Activated B cell treated with CpG ODN at 0.5 μM for 24 hours (primary cell): ENCODE measurements around the gene TRIM33. TPM values are rescaled to one million over a fixed set of nuclear protein-coding genes. Genes with fewer than 3 reads are reported as not detected.
"Not testable (repeated sequence)": the region's sequence is repeated elsewhere in the genome, so short reads cannot be mapped to it uniquely, and the experiment has no call there.

ENCODE experiments used
- ATAC-seq: fragments of 200-7000 bp; cut with Tn5 transposase; one replicate; pipeline ENCODE4 v1.10.0; 2021; ENCODE audit warnings: low read depth, mild to moderate bottlenecking, moderate library complexity
- CTCF ChIA-PET: fragments of 350-600 bp; sonication (Branson Sonifier 250); formaldehyde crosslinking; loops from one replicate; lab custom pipeline; 2021; ENCODE audit warnings: antibody characterized with exemption; lab: Charles Lee
- POLR2A ChIA-PET: fragments of 350-600 bp; sonication (Branson Sonifier 250); formaldehyde crosslinking; loops from one replicate; lab custom pipeline; 2021; ENCODE audit warnings: antibody characterized with exemption; lab: Charles Lee
- DNase-seq: peaks from one replicate; pipeline ENCODE4 v3.0.0; 2022
- H3K27ac Mint-ChIP-seq: one replicate; pipeline ENCODE4 v1.8.0; 2020; ENCODE audit warnings: mixed read lengths
- H3K27me3 Mint-ChIP-seq: one replicate; pipeline ENCODE4 v1.8.0; 2021; ENCODE audit warnings: mixed read lengths
- H3K36me3 Mint-ChIP-seq: one replicate; pipeline ENCODE4 v1.8.0; 2021; ENCODE audit warnings: low read depth, mixed read lengths
- H3K4me1 Mint-ChIP-seq: one replicate; pipeline ENCODE4 v1.8.0; 2021; ENCODE audit warnings: mixed read lengths
- H3K4me3 Mint-ChIP-seq: one replicate; pipeline ENCODE4 v1.8.0; 2020; ENCODE audit warnings: mild to moderate bottlenecking, mixed read lengths
- H3K9me3 Mint-ChIP-seq: one replicate; pipeline ENCODE4 v1.8.0; 2020; ENCODE audit warnings: mixed read lengths
- intact Hi-C: fragments of 100-400 bp; cut with micrococcal nuclease; formaldehyde crosslinking; loops from one replicate; pipeline ENCODE4 v1.15.1; 2024
- total RNA-seq: library from RNA; stranded (reverse); gene quantifications from 2 replicates; pipeline ENCODE4 v1.2.3, GENCODE V29; 2022
- TF ChIP-seq, protein P1 (sequence below): fragments of 200-600 bp; IDR thresholded peaks from one replicate; pipeline ENCODE4 v1.8.0; 2022; ENCODE audit warnings: antibody characterized with exemption, mild to moderate bottlenecking

The TRIM33 gene
- total RNA-seq, 1 donor from 2014 or later, result 41.2 TPM

GRCh38 chr1:114395863-114396262, 115.1 kb downstream of the TRIM33 start:
- no peak overlapping the region for H3K27ac Mint-ChIP-seq
- DNase-seq, result no peak
- H3K27me3 Mint-ChIP-seq, result no peaks in the 10 kb centered on the region
- TF ChIP-seq, protein P1, sequence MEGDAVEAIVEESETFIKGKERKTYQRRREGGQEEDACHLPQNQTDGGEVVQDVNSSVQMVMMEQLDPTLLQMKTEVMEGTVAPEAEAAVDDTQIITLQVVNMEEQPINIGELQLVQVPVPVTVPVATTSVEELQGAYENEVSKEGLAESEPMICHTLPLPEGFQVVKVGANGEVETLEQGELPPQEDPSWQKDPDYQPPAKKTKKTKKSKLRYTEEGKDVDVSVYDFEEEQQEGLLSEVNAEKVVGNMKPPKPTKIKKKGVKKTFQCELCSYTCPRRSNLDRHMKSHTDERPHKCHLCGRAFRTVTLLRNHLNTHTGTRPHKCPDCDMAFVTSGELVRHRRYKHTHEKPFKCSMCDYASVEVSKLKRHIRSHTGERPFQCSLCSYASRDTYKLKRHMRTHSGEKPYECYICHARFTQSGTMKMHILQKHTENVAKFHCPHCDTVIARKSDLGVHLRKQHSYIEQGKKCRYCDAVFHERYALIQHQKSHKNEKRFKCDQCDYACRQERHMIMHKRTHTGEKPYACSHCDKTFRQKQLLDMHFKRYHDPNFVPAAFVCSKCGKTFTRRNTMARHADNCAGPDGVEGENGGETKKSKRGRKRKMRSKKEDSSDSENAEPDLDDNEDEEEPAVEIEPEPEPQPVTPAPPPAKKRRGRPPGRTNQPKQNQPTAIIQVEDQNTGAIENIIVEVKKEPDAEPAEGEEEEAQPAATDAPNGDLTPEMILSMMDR, result no peak
- POLR2A ChIA-PET, result no interaction called here
- intact Hi-C loops, result no loop called here
- no peak overlapping the region for H3K4me3 Mint-ChIP-seq
- ATAC-seq, result no peak
- H3K4me1 Mint-ChIP-seq, result no peaks in the 10 kb centered on the region
- peaks cover 68% of the 10 kb centered on the region for H3K36me3 Mint-ChIP-seq
- no peaks in the 10 kb centered on the region for H3K9me3 Mint-ChIP-seq
- CTCF ChIA-PET, result no interaction called here

- Mint-ChIP-seq H3K27me3 (no peaks in the 10 kb centered on the region), H3K27ac (no peak overlapping the region), H3K36me3 (peaks cover 43% of the 10 kb centered on the region), H3K4me1 (no peaks in the 10 kb centered on the region), H3K4me3 (no peak overlapping the region), H3K9me3 (peaks cover 20% of the 10 kb centered on the region)
- ChIA-PET POLR2A (no interaction called here), CTCF (no interaction called here)
- no peak for DNase-seq
- ATAC-seq, result no peak
- TF ChIP-seq, protein P1, result no peak
- intact Hi-C loops, result no loop called here
These were observed 120.0 kb downstream of the TRIM33 start for GRCh38 chr1:114390960-114391359.

DNA sequence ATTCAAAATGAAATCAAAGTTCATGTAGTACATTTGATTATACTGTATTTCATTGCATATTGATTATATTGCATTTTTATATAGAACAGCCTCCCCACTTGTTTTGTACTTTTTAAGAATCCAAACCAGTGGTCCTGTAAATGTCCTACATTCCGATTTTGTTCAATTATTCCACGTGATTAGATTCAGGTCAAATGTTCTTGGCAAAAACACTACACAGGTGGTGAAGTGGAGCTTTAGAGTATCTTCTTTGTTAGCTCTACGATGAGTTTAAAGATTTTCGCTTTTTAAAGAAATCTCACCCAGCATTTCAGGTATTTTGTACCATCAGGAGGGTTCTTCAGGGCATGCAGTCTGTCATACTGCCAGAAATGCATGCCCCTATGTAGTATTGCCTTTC, 120.6 kb downstream of the TRIM33 start:
- ChIA-PET POLR2A (no interaction called here), CTCF (no interaction called here)
- no peak for ATAC-seq
- Mint-ChIP-seq H3K36me3 (peaks cover 40% of the 10 kb centered on the region), H3K27ac (no peak overlapping the region), H3K9me3 (peaks cover 23% of the 10 kb centered on the region), H3K4me3 (no peak overlapping the region), H3K4me1 (no peaks in the 10 kb centered on the region), H3K27me3 (no peaks in the 10 kb centered on the region)
- DNase-seq, result no peak
- TF ChIP-seq, protein P1, result no peak
- intact Hi-C loops, result no loop called here

DNA sequence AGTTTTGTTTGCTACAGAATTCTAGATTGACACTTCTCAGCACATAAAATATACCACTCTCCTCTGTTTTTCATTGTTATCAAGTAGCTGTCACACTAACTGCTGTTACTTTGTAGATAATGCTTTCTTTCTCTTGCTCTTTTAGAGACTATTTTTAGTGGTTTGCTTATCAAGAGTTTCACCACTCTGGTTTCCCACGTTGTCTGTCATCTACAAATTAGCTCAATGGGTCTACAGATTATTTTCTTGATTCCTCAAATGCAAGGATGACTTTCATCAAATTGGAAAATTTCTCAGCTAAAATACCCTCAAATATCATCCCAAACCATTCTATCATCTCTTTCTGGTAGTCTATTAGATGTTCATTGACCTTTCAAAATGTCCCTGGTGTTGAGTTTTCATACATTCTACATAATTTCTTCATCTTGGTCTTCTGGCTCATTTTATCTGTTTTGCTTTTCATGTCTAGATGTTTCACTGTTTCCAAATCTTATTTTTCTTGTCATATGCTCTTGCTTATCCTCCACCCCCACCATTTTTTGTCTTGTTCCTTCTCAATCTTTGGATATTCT, 122.5 kb downstream of the TRIM33 start:
- POLR2A ChIA-PET, result no interaction called here
- no peak overlapping the region for H3K27ac Mint-ChIP-seq
- no peak overlapping the region for H3K4me3 Mint-ChIP-seq
- H3K27me3 Mint-ChIP-seq, result no peaks in the 10 kb centered on the region
- DNase-seq (no peak), ATAC-seq (no peak)
- CTCF ChIA-PET, result no interaction called here
- peaks cover 31% of the 10 kb centered on the region for H3K9me3 Mint-ChIP-seq
- H3K36me3 Mint-ChIP-seq, result peaks cover 27% of the 10 kb centered on the region
- intact Hi-C loops, result no loop called here
- H3K4me1 Mint-ChIP-seq, result no peaks in the 10 kb centered on the region
- TF ChIP-seq, protein P1, result no peak

DNA sequence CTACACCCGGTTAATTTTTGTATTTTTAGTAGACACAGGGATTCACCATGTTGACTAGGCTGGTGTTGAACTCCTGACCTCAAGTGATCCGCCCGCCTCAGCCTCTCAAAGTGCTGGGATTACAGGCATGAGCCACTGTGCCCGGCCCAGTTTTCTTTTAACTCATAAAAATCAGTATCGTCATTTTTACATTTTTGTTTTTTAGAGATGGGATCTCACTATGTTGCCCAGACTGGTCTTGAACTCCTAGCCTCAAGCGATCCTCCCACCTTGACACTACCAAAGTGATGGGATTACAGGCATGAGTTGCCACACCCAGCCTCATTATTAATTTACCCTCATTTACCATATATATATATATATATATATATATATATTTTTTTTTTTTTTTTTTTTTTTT, 123.4 kb downstream of the TRIM33 start:
- H3K27me3 Mint-ChIP-seq, ATAC-seq, H3K4me1 Mint-ChIP-seq, intact Hi-C loops, DNase-seq, H3K27ac Mint-ChIP-seq, POLR2A ChIA-PET, H3K4me3 Mint-ChIP-seq, CTCF ChIA-PET: not testable (repeated sequence)
- Mint-ChIP-seq H3K36me3 (peaks cover 27% of the 10 kb centered on the region), H3K9me3 (peaks cover 35% of the 10 kb centered on the region)

DNA sequence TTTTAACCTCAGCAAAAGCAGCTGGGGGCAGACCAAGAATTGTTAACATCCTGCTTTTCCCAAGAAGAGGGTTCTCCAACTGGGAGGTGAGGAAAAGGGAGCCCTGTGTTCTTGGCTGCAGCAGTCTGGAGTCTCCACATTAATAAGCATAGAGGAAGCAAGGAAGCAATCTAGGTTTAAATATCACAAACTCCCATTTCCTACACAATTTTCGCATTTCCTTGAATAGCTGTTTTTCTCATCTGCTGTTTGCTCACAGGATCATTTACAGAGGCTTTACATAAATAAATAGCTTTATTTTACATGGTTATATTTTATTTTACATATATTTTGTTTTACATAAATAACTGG, 124.0 kb downstream of the TRIM33 start:
- intact Hi-C loops, result no loop called here
- H3K9me3 Mint-ChIP-seq, result peaks cover 38% of the 10 kb centered on the region
- TF ChIP-seq, protein P1, result no peak
- POLR2A ChIA-PET, result no interaction called here
- no peak for DNase-seq
- no peaks in the 10 kb centered on the region for H3K27me3 Mint-ChIP-seq
- peaks cover 21% of the 10 kb centered on the region for H3K36me3 Mint-ChIP-seq
- H3K27ac Mint-ChIP-seq, result no peak overlapping the region
- CTCF ChIA-PET, result no interaction called here
- H3K4me1 Mint-ChIP-seq, result no peaks in the 10 kb centered on the region
- no peak overlapping the region for H3K4me3 Mint-ChIP-seq
- ATAC-seq, result no peak
